Measurements from ENCODE around the gene PLA2G5. TPM values are rescaled to one million over a fixed set of nuclear protein-coding genes. Genes with fewer than 3 reads are reported as not detected.

PLA2G5 gene
- polyA plus RNA-seq, 2 donors: 4.0 to 4.2 TPM

- no peaks in the 10 kb centered on the region for H3K4me1 ChIP-seq (ENCODE audit: control insufficient read depth in 2 of 2, insufficient read depth in 2 of 2, low read length in 1 of 2)
- no peaks in the 10 kb centered on the region for H3K9me3 ChIP-seq (ENCODE audit: control insufficient read depth in 2 of 2, insufficient read depth in 1 of 2, low read depth in 1 of 2, low read length in 1 of 2)
- H3K27ac ChIP-seq (ENCODE audit: low read depth in 2 of 2, low read length in 1 of 2): peak overlapping the region in 1 of 2 donors; percentile 57
- H3K27me3 ChIP-seq (ENCODE audit: control insufficient read depth in 1 of 2, insufficient read depth in 2 of 2, low read length in 2 of 2): no peaks in the 10 kb centered on the region
- H3K4me3 ChIP-seq (ENCODE audit: low read depth in 1 of 2, low read length in 2 of 2): no peak overlapping the region
- WGBS, 2 donors: 49 to 52% methylated on average over 12 of the region's 12 CpGs
- H3K36me3 ChIP-seq (ENCODE audit: control insufficient read depth in 2 of 2, insufficient read depth in 2 of 2, low read length in 1 of 2): no peaks in the 10 kb centered on the region
Observed at GRCh38 chr1:20110679-20111078, 40.7 kb downstream of the PLA2G5 start.

GRCh38 chr1:20111452-20111851 is 41.5 kb downstream of the PLA2G5 start:
- Histone ChIP-seq H3K4me1 (ENCODE audit: control insufficient read depth in 2 of 2, insufficient read depth in 2 of 2, low read length in 1 of 2) (no peaks in the 10 kb centered on the region), H3K27ac (ENCODE audit: low read depth in 2 of 2, low read length in 1 of 2) (no peak overlapping the region), H3K9me3 (ENCODE audit: control insufficient read depth in 2 of 2, insufficient read depth in 1 of 2, low read depth in 1 of 2, low read length in 1 of 2) (no peaks in the 10 kb centered on the region), H3K27me3 (ENCODE audit: control insufficient read depth in 1 of 2, insufficient read depth in 2 of 2, low read length in 2 of 2) (no peaks in the 10 kb centered on the region), H3K36me3 (ENCODE audit: control insufficient read depth in 2 of 2, insufficient read depth in 2 of 2, low read length in 1 of 2) (no peaks in the 10 kb centered on the region), H3K4me3 (ENCODE audit: low read depth in 1 of 2, low read length in 2 of 2) (no peak overlapping the region)
- 93 to 94% methylated on average over 5 of the region's 5 CpGs for WGBS, 2 donors

DNA sequence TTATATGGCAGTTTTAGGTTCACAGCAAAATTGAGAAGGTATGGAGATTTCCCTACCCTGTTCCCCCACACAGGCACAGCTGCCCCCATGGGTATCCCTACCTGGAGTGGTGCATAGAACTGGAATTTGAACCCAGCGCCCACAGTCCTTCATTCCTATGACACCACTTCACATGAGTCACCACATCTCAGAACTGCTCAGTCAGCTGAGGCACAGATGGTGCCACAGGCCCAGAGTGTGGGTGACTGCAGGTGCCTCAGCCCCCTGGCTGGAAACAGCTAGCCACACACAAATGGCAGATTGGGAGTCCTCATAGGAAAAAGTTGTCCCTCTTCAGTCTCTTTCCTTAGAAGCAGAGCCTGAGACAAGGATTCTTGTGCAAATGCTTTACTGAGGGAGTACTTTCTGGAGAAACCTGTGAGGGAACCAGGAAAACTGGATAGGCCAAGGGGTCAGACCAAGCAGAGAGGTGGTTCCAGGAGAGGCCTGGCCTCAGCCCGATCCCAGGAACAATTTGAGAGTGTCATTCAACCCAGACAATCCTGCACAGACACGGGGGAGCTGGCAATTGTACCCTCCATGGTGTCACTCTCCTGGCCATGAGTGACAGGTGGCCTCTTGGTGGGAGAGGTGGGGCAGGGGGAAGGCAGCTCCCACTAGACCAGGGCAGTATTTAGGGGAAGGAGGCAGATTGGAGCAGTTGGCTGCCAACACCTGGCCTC is 42.4 kb downstream of the PLA2G5 start:
- no peak overlapping the region for H3K4me3 ChIP-seq (ENCODE audit: low read depth in 1 of 2, low read length in 2 of 2)
- no peaks in the 10 kb centered on the region for H3K9me3 ChIP-seq (ENCODE audit: control insufficient read depth in 2 of 2, insufficient read depth in 1 of 2, low read depth in 1 of 2, low read length in 1 of 2)
- no peaks in the 10 kb centered on the region for H3K36me3 ChIP-seq (ENCODE audit: control insufficient read depth in 2 of 2, insufficient read depth in 2 of 2, low read length in 1 of 2)
- no peak overlapping the region for H3K27ac ChIP-seq (ENCODE audit: low read depth in 2 of 2, low read length in 1 of 2)
- H3K4me1 ChIP-seq (ENCODE audit: control insufficient read depth in 2 of 2, insufficient read depth in 2 of 2, low read length in 1 of 2): no peaks in the 10 kb centered on the region
- 74 to 77% methylated on average over 3 of the region's 3 CpGs for WGBS, 2 donors
- H3K27me3 ChIP-seq (ENCODE audit: control insufficient read depth in 1 of 2, insufficient read depth in 2 of 2, low read length in 2 of 2): no peaks in the 10 kb centered on the region

DNA sequence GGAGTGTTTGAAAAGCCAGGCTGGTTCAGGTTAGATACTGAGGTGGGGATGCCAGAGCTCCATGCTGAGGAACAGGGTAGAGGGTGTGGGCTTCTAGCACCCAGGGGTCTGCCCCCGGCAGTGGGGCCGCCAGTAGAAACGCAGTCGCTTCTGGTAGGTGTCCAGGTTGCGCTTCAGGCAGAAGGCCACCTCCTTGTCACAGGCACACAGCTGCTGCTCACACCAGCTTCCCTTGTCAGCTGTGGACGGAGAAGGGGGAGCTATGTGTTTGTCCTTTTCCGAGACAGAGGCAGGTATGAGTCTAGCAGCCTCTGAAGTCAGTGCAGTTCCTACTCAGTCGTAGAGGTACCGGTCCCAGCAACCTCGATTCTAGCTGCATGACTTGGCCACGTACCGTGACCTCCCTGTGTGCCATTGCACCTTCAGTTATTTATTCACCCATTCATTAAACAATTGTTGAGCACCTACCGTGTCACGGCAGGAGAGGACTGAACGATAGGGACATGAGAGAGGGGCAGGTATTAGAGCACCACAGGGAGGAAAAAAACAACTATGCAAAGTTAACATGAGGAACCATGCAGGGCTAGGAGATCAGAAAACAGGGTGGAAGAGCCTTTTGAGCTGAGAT is 44.1 kb downstream of the PLA2G5 start:
- 60 to 69% methylated on average over 15 of the region's 15 CpGs for WGBS, 2 donors
- no peaks in the 10 kb centered on the region for H3K36me3 ChIP-seq (ENCODE audit: control insufficient read depth in 2 of 2, insufficient read depth in 2 of 2, low read length in 1 of 2)
- H3K9me3 ChIP-seq (ENCODE audit: control insufficient read depth in 2 of 2, insufficient read depth in 1 of 2, low read depth in 1 of 2, low read length in 1 of 2): no peaks in the 10 kb centered on the region
- H3K4me1 ChIP-seq (ENCODE audit: control insufficient read depth in 2 of 2, insufficient read depth in 2 of 2, low read length in 1 of 2): no peaks in the 10 kb centered on the region
- no peak overlapping the region for H3K27ac ChIP-seq (ENCODE audit: low read depth in 2 of 2, low read length in 1 of 2)
- H3K4me3 ChIP-seq (ENCODE audit: low read depth in 1 of 2, low read length in 2 of 2): no peak overlapping the region
- no peaks in the 10 kb centered on the region for H3K27me3 ChIP-seq (ENCODE audit: control insufficient read depth in 1 of 2, insufficient read depth in 2 of 2, low read length in 2 of 2)

- Histone ChIP-seq H3K4me1 (ENCODE audit: control insufficient read depth in 2 of 2, insufficient read depth in 2 of 2, low read length in 1 of 2) (no peaks in the 10 kb centered on the region), H3K9me3 (ENCODE audit: control insufficient read depth in 2 of 2, insufficient read depth in 1 of 2, low read depth in 1 of 2, low read length in 1 of 2) (no peaks in the 10 kb centered on the region), H3K4me3 (ENCODE audit: low read depth in 1 of 2, low read length in 2 of 2) (no peak overlapping the region), H3K36me3 (ENCODE audit: control insufficient read depth in 2 of 2, insufficient read depth in 2 of 2, low read length in 1 of 2) (no peaks in the 10 kb centered on the region), H3K27me3 (ENCODE audit: control insufficient read depth in 1 of 2, insufficient read depth in 2 of 2, low read length in 2 of 2) (no peaks in the 10 kb centered on the region), H3K27ac (ENCODE audit: low read depth in 2 of 2, low read length in 1 of 2) (no peak overlapping the region)
- WGBS, 2 donors: 84 to 86% methylated on average over 4 of the region's 4 CpGs
Observed at GRCh38 chr1:20115479-20115878, 45.5 kb downstream of the PLA2G5 start.

DNA sequence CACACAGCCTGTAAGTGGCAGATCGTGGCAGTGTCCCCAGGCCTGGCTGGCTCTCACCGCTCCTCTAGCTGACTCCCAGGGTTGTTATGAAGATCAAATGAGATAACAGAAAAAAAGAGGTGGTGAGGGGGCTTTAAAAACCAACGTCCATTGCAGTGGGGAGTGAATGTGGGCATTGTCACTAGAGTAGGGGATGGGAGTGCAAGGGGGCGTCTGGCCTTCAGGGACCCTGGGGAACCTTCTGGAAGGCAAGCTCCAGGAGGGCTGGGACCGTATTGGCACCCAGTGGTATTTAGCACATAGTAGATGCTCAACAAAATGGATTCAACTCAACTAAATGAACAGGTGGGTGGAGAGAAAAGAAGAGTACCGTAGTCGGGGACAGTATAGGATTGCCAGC is 45.9 kb downstream of the PLA2G5 start:
- Histone ChIP-seq H3K27me3 (ENCODE audit: control insufficient read depth in 1 of 2, insufficient read depth in 2 of 2, low read length in 2 of 2) (no peaks in the 10 kb centered on the region), H3K4me3 (ENCODE audit: low read depth in 1 of 2, low read length in 2 of 2) (no peak overlapping the region), H3K27ac (ENCODE audit: low read depth in 2 of 2, low read length in 1 of 2) (no peak overlapping the region), H3K4me1 (ENCODE audit: control insufficient read depth in 2 of 2, insufficient read depth in 2 of 2, low read length in 1 of 2) (no peaks in the 10 kb centered on the region), H3K9me3 (ENCODE audit: control insufficient read depth in 2 of 2, insufficient read depth in 1 of 2, low read depth in 1 of 2, low read length in 1 of 2) (no peaks in the 10 kb centered on the region), H3K36me3 (ENCODE audit: control insufficient read depth in 2 of 2, insufficient read depth in 2 of 2, low read length in 1 of 2) (no peaks in the 10 kb centered on the region)
- 86 to 88% methylated on average over 7 of the region's 7 CpGs for WGBS, 2 donors

- Histone ChIP-seq H3K4me3 (ENCODE audit: low read depth in 1 of 2, low read length in 2 of 2) (no peak overlapping the region), H3K36me3 (ENCODE audit: control insufficient read depth in 2 of 2, insufficient read depth in 2 of 2, low read length in 1 of 2) (no peaks in the 10 kb centered on the region), H3K9me3 (ENCODE audit: control insufficient read depth in 2 of 2, insufficient read depth in 1 of 2, low read depth in 1 of 2, low read length in 1 of 2) (no peaks in the 10 kb centered on the region), H3K27ac (ENCODE audit: low read depth in 2 of 2, low read length in 1 of 2) (no peak overlapping the region), H3K4me1 (ENCODE audit: control insufficient read depth in 2 of 2, insufficient read depth in 2 of 2, low read length in 1 of 2) (no peaks in the 10 kb centered on the region), H3K27me3 (ENCODE audit: control insufficient read depth in 1 of 2, insufficient read depth in 2 of 2, low read length in 2 of 2) (no peaks in the 10 kb centered on the region)
Observed at GRCh38 chr1:20117236-20117635, 47.2 kb downstream of the PLA2G5 start.

- Histone ChIP-seq H3K27me3 (ENCODE audit: control insufficient read depth in 1 of 2, insufficient read depth in 2 of 2, low read length in 2 of 2) (no peaks in the 10 kb centered on the region), H3K4me1 (ENCODE audit: control insufficient read depth in 2 of 2, insufficient read depth in 2 of 2, low read length in 1 of 2) (no peaks in the 10 kb centered on the region), H3K9me3 (ENCODE audit: control insufficient read depth in 2 of 2, insufficient read depth in 1 of 2, low read depth in 1 of 2, low read length in 1 of 2) (no peaks in the 10 kb centered on the region), H3K36me3 (ENCODE audit: control insufficient read depth in 2 of 2, insufficient read depth in 2 of 2, low read length in 1 of 2) (no peaks in the 10 kb centered on the region), H3K27ac (ENCODE audit: low read depth in 2 of 2, low read length in 1 of 2) (no peak within 1 kb of the TSS), H3K4me3 (ENCODE audit: low read depth in 1 of 2, low read length in 2 of 2) (no peak within 1 kb of the TSS)
- 77 to 97% methylated on average over 2 of the region's 2 CpGs for WGBS, 2 donors
Observed at GRCh38 chr1:20119347-20119746, 49.4 kb downstream of the PLA2G5 start, which contains the start of gene PLA2G2D. PLA2G2D (minus strand) TSS chr1:20119536; CDS start chr1:20119498, 38 bp downstream.

DNA sequence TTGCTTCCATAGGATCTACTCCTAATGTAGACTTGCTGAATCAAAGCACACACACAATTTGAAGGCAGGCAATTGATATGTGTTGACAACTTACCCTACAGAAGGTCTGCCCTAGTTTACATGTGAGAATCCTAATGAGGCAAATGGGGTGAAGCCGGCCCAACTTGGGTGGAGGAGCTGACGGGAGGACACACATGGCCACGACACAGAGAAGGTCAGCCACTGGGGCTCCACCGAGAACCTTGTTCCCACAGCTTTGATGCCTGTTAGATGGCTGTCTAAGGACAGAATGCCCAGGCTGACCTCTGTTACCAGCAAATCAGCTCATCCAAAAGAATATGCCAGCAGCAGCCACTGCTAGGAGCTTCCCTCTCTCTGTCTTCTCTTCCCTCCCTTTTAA is 50.8 kb downstream of the PLA2G5 start:
- H3K36me3 ChIP-seq (ENCODE audit: control insufficient read depth in 2 of 2, insufficient read depth in 2 of 2, low read length in 1 of 2): no peaks in the 10 kb centered on the region
- H3K27me3 ChIP-seq (ENCODE audit: control insufficient read depth in 1 of 2, insufficient read depth in 2 of 2, low read length in 2 of 2): no peaks in the 10 kb centered on the region
- WGBS, 2 donors: 82 to 95% methylated on average over 4 of the region's 4 CpGs
- peaks cover 0 to 5% of the 10 kb centered on the region in 2 donors for H3K4me1 ChIP-seq (ENCODE audit: control insufficient read depth in 2 of 2, insufficient read depth in 2 of 2, low read length in 1 of 2)
- no peak overlapping the region for H3K27ac ChIP-seq (ENCODE audit: low read depth in 2 of 2, low read length in 1 of 2)
- no peaks in the 10 kb centered on the region for H3K9me3 ChIP-seq (ENCODE audit: control insufficient read depth in 2 of 2, insufficient read depth in 1 of 2, low read depth in 1 of 2, low read length in 1 of 2)
- no peak overlapping the region for H3K4me3 ChIP-seq (ENCODE audit: low read depth in 1 of 2, low read length in 2 of 2)

All from esophagus (tissue), 2 donors.